Thoracic aorta (tissue), 2 donors: ENCODE results near the gene TENM4. TPM values are rescaled to one million over a fixed set of nuclear protein-coding genes. Genes with fewer than 3 reads are reported as not detected.
A peak's percentile ranks its signal among the peaks of the same experiment; 100 is the strongest.

Source experiments
- ATAC-seq: fragments of 150-250 bp; one replicate; pipeline ENCODE4 v1.8.0; 2017; ENCODE audit warnings: low read depth; ENCODE audit not compliant: insufficient number of reproducible peaks, low FRiP score
- DNase-seq: peaks from one replicate; pipeline ENCODE4 v3.0.0-alpha.2; 2020; ENCODE audit warnings: low spot score
- H3K27ac ChIP-seq, 2 donors: fragments of 200-600 bp; sonication (generic); 1 replicate in 1 of 2; 2 replicates in 1 of 2; pipeline ENCODE4 v1.5.1; 2016; ENCODE audit warnings: mild to moderate bottlenecking in 2 of 2, moderate library complexity in 2 of 2
- H3K27me3 ChIP-seq: fragments of 200-600 bp; sonication (generic); replicated peaks from 2 replicates; pipeline ENCODE4 v1.6.0; 2016; ENCODE audit warnings: mild to moderate bottlenecking; ENCODE audit not compliant: insufficient read depth
- H3K36me3 ChIP-seq: fragments of 200-600 bp; sonication (generic); one replicate; pipeline ENCODE4 v1.5.1; 2016
- H3K4me1 ChIP-seq, 2 donors: fragments of 200-600 bp; sonication (generic); 1 replicate in 1 of 2; 2 replicates in 1 of 2; pipeline versions ENCODE4 v1.5.1 to v1.6.0; 2016; ENCODE audit warnings: low read depth in 2 of 2, mild to moderate bottlenecking in 1 of 2; ENCODE audit not compliant: control insufficient read depth in 1 of 2
- H3K4me3 ChIP-seq: fragments of 200-600 bp; sonication (generic); 2 replicates; pipeline ENCODE4 v1.5.1; 2016; ENCODE audit warnings: mild to moderate bottlenecking
- H3K9me3 ChIP-seq: fragments of 200-600 bp; sonication (generic); 2 replicates; pipeline ENCODE4 v1.5.1; 2016
- total RNA-seq, 2 donors: library from RNA; depleted of rRNA; stranded (reverse); fragments of >200 nt; gene quantifications; one replicate each; pipeline versions ENCODE4 v1.1.0 to v1.2.3, GENCODE V29; 2016
- TF ChIP-seq, protein P1 (sequence below): fragments of 200-600 bp; sonication (generic); IDR thresholded peaks from one replicate; pipeline ENCODE4 v1.5.1; 2019; ENCODE audit warnings: antibody characterized with exemption

Gene TENM4
- total RNA-seq, 2 donors from 2014 or later, result 6.1 to 13.3 TPM

DNA sequence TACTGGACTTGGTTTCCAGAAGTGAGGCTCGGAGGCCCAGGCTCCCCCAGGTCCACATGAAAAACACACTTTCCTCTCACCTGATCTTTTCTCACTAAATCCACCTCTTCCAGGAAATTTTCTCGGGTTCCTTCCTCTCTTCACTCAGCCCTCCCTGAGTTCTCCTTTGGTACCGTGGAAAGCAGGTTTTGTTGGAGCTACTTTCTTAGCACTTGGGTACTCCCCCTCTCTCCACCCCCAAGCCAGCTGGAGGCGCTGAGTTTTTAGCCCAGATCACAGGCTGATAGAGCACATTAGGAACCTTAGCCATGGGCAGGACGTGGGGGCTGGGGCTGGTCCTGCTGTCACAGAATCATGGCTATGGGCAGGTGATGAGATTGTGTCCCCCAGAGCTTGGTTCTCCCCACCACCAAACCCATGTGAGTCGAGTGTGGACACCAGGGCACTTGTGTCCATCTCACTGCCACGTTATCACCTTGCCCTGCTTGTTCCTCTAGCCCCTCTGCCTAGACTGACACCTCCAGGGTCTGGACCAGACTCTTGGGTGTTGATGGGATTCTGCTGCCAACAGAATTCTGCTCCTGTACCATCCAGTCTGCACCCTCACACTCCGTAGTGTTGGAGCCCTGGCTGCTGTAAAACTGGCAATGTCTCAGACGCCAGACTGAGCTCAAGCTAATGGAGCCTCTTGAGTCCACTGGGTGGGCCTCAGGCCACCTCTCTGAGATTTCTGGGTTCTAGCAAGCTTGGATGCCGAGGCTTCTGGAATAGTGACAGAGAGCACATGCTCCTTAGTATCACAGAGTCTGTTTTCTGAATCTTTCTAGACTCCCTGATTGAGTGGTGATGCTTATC, 791.2 kb downstream of the TENM4 start:
- Histone ChIP-seq H3K27me3 (no peaks in the 10 kb centered on the region), H3K4me1 (no peaks in the 10 kb centered on the region), H3K4me3 (no peak overlapping the region), H3K27ac (no peak overlapping the region), H3K36me3 (no peaks in the 10 kb centered on the region), H3K9me3 (no peaks in the 10 kb centered on the region)
- ATAC-seq, result no peak
- TF ChIP-seq, protein P1, sequence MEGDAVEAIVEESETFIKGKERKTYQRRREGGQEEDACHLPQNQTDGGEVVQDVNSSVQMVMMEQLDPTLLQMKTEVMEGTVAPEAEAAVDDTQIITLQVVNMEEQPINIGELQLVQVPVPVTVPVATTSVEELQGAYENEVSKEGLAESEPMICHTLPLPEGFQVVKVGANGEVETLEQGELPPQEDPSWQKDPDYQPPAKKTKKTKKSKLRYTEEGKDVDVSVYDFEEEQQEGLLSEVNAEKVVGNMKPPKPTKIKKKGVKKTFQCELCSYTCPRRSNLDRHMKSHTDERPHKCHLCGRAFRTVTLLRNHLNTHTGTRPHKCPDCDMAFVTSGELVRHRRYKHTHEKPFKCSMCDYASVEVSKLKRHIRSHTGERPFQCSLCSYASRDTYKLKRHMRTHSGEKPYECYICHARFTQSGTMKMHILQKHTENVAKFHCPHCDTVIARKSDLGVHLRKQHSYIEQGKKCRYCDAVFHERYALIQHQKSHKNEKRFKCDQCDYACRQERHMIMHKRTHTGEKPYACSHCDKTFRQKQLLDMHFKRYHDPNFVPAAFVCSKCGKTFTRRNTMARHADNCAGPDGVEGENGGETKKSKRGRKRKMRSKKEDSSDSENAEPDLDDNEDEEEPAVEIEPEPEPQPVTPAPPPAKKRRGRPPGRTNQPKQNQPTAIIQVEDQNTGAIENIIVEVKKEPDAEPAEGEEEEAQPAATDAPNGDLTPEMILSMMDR, result no peak
- no peak for DNase-seq

DNA sequence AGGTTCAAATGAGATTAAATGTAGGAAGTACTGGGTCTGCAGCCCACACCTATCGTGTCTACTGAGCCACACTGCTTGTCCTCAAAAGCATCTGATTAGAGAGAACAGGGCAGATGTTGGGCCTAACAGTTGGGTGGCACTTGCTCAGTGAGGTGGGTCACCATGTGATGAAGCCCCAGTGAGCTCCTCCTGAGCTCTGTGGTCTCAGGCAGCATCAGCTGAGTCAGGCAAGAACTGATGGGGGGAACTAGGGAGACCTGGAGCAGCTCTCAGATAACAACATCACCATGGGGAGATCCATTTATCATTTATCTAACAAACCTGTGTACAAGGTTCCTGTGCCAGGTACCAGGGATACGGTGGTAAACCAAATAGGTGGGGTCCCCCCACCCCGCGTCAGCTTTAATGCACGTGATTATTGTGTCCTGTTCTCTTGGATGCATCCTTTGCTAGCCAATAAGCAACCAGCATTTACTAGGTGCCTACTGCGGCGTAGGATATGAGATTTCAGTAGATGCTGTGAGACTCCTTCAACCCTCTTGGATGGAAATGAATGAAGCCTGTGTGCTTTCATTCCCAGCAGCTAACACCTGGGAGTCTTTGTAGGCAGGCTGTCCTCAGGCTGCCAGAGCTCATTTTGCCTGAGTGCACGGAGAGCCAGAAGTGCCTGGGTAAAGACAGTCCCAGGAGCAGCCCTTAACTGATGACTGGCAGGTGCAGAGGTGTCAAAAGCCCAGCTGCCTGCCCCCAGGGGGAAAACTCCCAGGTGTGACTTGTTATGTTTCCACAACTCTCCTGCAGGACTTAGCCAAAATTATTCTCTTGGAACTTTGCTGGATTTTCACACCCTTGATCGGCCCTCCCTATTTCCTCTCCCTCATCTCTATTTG, 792.6 kb downstream of the TENM4 start:
- Histone ChIP-seq H3K4me1 (no peaks in the 10 kb centered on the region), H3K27ac (no peak overlapping the region), H3K9me3 (no peaks in the 10 kb centered on the region), H3K4me3 (no peak overlapping the region), H3K36me3 (no peaks in the 10 kb centered on the region), H3K27me3 (no peaks in the 10 kb centered on the region)
- no peak for ATAC-seq
- no peak for DNase-seq
- TF ChIP-seq, protein P1, result no peak

DNA sequence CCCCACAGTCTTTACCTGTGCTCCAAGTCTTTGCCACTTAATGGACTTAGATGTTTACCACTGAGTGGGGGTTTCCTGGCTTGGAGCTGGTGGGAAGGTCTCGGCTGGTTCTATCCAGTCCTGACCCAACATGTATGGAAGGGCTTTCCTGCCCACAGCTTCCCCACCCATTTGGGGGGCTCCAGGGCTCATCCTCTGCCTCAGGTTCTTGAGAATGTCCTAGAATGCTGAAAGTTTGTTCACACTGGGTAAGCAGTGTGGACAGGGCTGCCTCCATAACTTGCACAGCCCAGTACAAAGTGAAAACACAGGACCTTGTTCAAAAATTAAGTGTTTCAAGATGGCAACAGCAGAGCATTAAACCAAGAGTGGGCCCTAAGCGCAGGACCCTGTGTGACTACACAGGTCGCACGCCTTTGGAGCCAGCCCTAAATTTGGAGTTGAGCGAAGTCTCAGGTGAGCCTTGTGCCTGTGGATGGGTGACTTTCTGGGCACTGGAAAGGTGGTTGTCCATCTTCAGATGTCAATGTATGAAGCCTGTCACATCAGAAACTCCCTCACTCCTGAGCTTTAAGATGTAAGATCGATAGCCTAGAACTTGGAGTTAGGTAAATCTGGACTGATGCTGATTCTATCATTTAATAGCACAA, 793.4 kb downstream of the TENM4 start:
- Histone ChIP-seq H3K27ac (no peak overlapping the region), H3K9me3 (no peaks in the 10 kb centered on the region), H3K4me3 (no peak overlapping the region), H3K27me3 (no peaks in the 10 kb centered on the region), H3K4me1 (no peaks in the 10 kb centered on the region), H3K36me3 (no peaks in the 10 kb centered on the region)
- TF ChIP-seq, protein P1, result no peak
- ATAC-seq, result no peak
- no peak for DNase-seq

DNA sequence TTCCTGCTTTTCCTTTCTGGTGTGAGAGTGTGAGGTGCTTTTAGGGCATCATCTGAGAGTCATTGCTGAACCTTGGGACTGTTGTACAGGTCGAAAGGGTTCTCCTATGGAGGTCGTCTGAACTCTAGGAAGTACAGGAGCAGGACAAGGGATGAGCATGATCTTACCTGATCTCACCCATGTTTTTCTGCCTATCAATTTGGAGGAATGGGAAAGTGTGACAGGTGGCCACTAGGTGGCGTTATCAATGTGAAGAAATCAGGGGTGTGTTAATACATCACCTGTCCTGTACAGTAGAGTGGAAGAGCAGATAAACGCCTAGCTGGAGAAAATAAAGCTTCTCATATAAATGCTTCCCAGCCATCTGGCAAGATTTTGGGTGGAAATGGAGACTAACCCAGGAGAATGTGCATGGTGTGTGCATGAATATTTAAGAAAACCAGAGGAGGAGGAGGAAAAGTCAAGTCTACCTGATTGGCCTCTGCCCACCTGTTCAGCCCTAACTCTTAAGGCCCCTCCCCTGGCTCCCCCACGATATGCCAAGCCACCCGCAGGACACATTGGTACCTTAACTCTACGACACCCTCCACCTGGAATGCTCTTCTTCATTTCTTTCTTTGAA, 794.2 kb downstream of the TENM4 start:
- DNase-seq (no peak), ATAC-seq (no peak)
- Histone ChIP-seq H3K27me3 (no peaks in the 10 kb centered on the region), H3K4me3 (no peak overlapping the region), H3K36me3 (no peaks in the 10 kb centered on the region), H3K27ac (no peak overlapping the region), H3K4me1 (no peaks in the 10 kb centered on the region), H3K9me3 (no peaks in the 10 kb centered on the region)
- TF ChIP-seq, protein P1, result peak; percentile 81
